WTC11 (cell line): ENCODE results near the gene PFDN1.

Experiments used
- ATF6 ChIP-seq: sonication (generic); formaldehyde crosslinking; IDR thresholded peaks from 2 replicates; pipeline ENCODE4 v1.8.1; 2023; ENCODE audit warnings: mild to moderate bottlenecking, missing genetic modification reagents
- ETV6 ChIP-seq: sonication (generic); formaldehyde crosslinking; IDR thresholded peaks from 2 replicates; pipeline ENCODE4 v1.8.1; 2022; ENCODE audit warnings: mild to moderate bottlenecking, missing genetic modification reagents
- FOXK1 ChIP-seq: sonication (generic); formaldehyde crosslinking; IDR thresholded peaks from 2 replicates; pipeline ENCODE4 v1.8.0; 2022; ENCODE audit warnings: mild to moderate bottlenecking, moderate library complexity, missing genetic modification reagents
- PREB ChIP-seq: sonication (generic); formaldehyde crosslinking; IDR thresholded peaks from 2 replicates; pipeline ENCODE4 v1.8.1; 2022; ENCODE audit warnings: mild to moderate bottlenecking, missing genetic modification reagents, moderate library complexity, borderline replicate concordance
- RELA ChIP-seq: sonication (generic); formaldehyde crosslinking; IDR thresholded peaks from 2 replicates; pipeline ENCODE4 v1.8.1; 2022; ENCODE audit warnings: missing genetic modification reagents, mild to moderate bottlenecking, borderline replicate concordance
- TEAD4 ChIP-seq: sonication (generic); formaldehyde crosslinking; IDR thresholded peaks from 2 replicates; pipeline ENCODE4 v1.8.0; 2022; ENCODE audit warnings: mild to moderate bottlenecking, missing genetic modification reagents
- ZNF512 ChIP-seq: sonication (generic); formaldehyde crosslinking; IDR thresholded peaks from 2 replicates; pipeline ENCODE4 v1.8.1; 2022; ENCODE audit warnings: missing genetic modification reagents, borderline replicate concordance
- TF ChIP-seq, protein P1 (sequence below): fragments of 200-600 bp; IDR thresholded peaks from 2 replicates; pipeline ENCODE4 v1.8.0; 2022; ENCODE audit warnings: antibody characterized with exemption

DNA sequence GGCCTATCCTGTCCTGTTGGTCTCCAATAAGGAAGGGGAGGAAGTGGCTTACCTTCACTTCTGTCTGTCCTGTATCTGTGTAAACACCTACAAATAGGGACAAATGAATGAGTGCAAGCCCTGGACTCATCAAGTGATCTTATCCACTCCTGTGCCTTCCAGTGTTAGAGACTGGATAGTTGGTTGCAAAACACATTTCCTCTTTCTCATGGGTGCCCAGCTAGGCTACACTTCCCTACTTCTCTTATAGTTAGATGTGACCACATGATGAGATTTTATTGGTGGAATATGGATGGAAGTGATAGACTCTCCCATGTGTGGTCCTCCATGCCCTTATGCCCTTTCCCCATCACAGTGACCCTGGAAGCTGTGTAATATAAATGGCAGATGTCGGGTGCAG, 16.9 kb upstream of the PFDN1 start:
- TF ChIP-seq PREB (no peak), FOXK1 (CRISPR knock-in tag) (no peak), TEAD4 (CRISPR knock-in tag) (no peak), ZNF512 (CRISPR knock-in tag) (no peak), RELA (CRISPR knock-in tag) (no peak), ETV6 (CRISPR knock-in tag) (no peak), ATF6 (CRISPR knock-in tag) (no peak)
- TF ChIP-seq, protein P1, sequence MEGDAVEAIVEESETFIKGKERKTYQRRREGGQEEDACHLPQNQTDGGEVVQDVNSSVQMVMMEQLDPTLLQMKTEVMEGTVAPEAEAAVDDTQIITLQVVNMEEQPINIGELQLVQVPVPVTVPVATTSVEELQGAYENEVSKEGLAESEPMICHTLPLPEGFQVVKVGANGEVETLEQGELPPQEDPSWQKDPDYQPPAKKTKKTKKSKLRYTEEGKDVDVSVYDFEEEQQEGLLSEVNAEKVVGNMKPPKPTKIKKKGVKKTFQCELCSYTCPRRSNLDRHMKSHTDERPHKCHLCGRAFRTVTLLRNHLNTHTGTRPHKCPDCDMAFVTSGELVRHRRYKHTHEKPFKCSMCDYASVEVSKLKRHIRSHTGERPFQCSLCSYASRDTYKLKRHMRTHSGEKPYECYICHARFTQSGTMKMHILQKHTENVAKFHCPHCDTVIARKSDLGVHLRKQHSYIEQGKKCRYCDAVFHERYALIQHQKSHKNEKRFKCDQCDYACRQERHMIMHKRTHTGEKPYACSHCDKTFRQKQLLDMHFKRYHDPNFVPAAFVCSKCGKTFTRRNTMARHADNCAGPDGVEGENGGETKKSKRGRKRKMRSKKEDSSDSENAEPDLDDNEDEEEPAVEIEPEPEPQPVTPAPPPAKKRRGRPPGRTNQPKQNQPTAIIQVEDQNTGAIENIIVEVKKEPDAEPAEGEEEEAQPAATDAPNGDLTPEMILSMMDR = no peak
